WTC11 (cell line): Measurements from ENCODE around the gene PRR15L.

Source experiments
- CTCF ChIP-seq: fragments of 200-600 bp; IDR thresholded peaks from 2 replicates; pipeline ENCODE4 v1.8.0; 2022; ENCODE audit warnings: antibody characterized with exemption
- ESRRA ChIP-seq: sonication (generic); formaldehyde crosslinking; IDR thresholded peaks from 2 replicates; pipeline ENCODE4 v1.8.1; 2022; ENCODE audit warnings: mild to moderate bottlenecking, missing genetic modification reagents, borderline replicate concordance
- FOXJ3 ChIP-seq: sonication (generic); formaldehyde crosslinking; IDR thresholded peaks from 2 replicates; pipeline ENCODE4 v1.9.0; 2021; ENCODE audit warnings: missing genetic modification reagents, mild to moderate bottlenecking, borderline replicate concordance
- KAT7 ChIP-seq: sonication (generic); formaldehyde crosslinking; IDR thresholded peaks from 2 replicates; pipeline ENCODE4 v1.8.1; 2023; ENCODE audit warnings: missing genetic modification reagents, mild to moderate bottlenecking, borderline replicate concordance
- MAX ChIP-seq: sonication (generic); formaldehyde crosslinking; IDR thresholded peaks from 2 replicates; pipeline ENCODE4 v1.8.0; 2022; ENCODE audit warnings: mild to moderate bottlenecking, missing genetic modification reagents
- NFYB ChIP-seq: sonication (generic); formaldehyde crosslinking; conservative IDR thresholded peaks from 2 replicates; pipeline ENCODE4 v1.8.0; 2022; ENCODE audit warnings: low read depth, missing genetic modification reagents
- NR1H2 ChIP-seq: sonication (generic); formaldehyde crosslinking; IDR thresholded peaks from 2 replicates; pipeline ENCODE4 v1.9.0; 2021; ENCODE audit warnings: mild to moderate bottlenecking, moderate library complexity, missing genetic modification reagents
- PRDM15 ChIP-seq: sonication (generic); formaldehyde crosslinking; IDR thresholded peaks from 2 replicates; pipeline ENCODE4 v1.8.0; 2022; ENCODE audit warnings: missing genetic modification reagents
- RELA ChIP-seq: sonication (generic); formaldehyde crosslinking; IDR thresholded peaks from 2 replicates; pipeline ENCODE4 v1.8.1; 2022; ENCODE audit warnings: missing genetic modification reagents, mild to moderate bottlenecking, borderline replicate concordance
- SP1 ChIP-seq: sonication (generic); formaldehyde crosslinking; conservative IDR thresholded peaks from 2 replicates; pipeline ENCODE4 v1.8.1; 2022; ENCODE audit warnings: missing genetic modification reagents
- USF2 ChIP-seq: sonication (generic); formaldehyde crosslinking; IDR thresholded peaks from 2 replicates; pipeline ENCODE4 v1.8.1; 2023; ENCODE audit warnings: mild to moderate bottlenecking, missing genetic modification reagents, moderate library complexity
- ZBTB43 ChIP-seq: sonication (generic); formaldehyde crosslinking; IDR thresholded peaks from 2 replicates; pipeline ENCODE4 v1.8.1; 2023; ENCODE audit warnings: mild to moderate bottlenecking, missing genetic modification reagents
- ZNF263 ChIP-seq: sonication (generic); formaldehyde crosslinking; IDR thresholded peaks from 2 replicates; pipeline ENCODE4 v1.8.1; 2022; ENCODE audit warnings: low read depth, mild to moderate bottlenecking, moderate library complexity, missing genetic modification reagents
- ZNF425 ChIP-seq: fragments of 250-450 bp; sonication (Bioruptor Pico); conservative IDR thresholded peaks from 2 replicates; pipeline ENCODE4 v1.9.0; 2021; ENCODE audit warnings: mild to moderate bottlenecking

- TF ChIP-seq ESRRA (CRISPR knock-in tag) (no peak), USF2 (CRISPR knock-in tag) (no peak), SP1 (CRISPR knock-in tag) (no peak), CTCF (no peak), FOXJ3 (no peak), NFYB (no peak), MAX (CRISPR knock-in tag) (no peak), KAT7 (CRISPR knock-in tag) (no peak), ZNF263 (no peak), ZNF425 (no peak), NR1H2 (CRISPR knock-in tag) (no peak), RELA (CRISPR knock-in tag) (no peak), ZBTB43 (CRISPR knock-in tag) (no peak), PRDM15 (CRISPR knock-in tag) (no peak)
These were observed 7.7 kb downstream of the PRR15L start for GRCh38 chr17:47949946-47950345.
